Caco-2 (cell line): ENCODE results near the gene MYBPC2. TPM values are rescaled to one million over a fixed set of nuclear protein-coding genes. Genes with fewer than 3 reads are reported as not detected.
A peak's percentile ranks its signal among the peaks of the same experiment; 100 is the strongest.

Experiments used
- BruUV-seq: library from RNA; stranded (reverse); fragments of 400-500 nt; replicated peaks from 2 replicates; lab custom pipeline; 2021; lab: Mats Ljungman, UMichigan
- CTCF ChIA-PET: fragments of 300-600 bp; sonication (Branson Sonifier 250); formaldehyde crosslinking; loops from one replicate; lab custom pipeline; 2022; ENCODE audit warnings: antibody characterized with exemption; lab: Charles Lee
- POLR2A ChIA-PET: fragments of 300-600 bp; sonication (Branson Sonifier 250); formaldehyde crosslinking; loops from one replicate; lab custom pipeline; 2022; ENCODE audit warnings: antibody characterized with exemption; lab: Charles Lee
- DNase-seq, 2 experiments: peaks; one replicate each; pipeline versions ENCODE4 v3.0.0 to v3.0.0-alpha.2; 2020 to 2022
- H3K27me3 ChIP-seq: replicated peaks from 2 replicates; pipeline ENCODE4 v1.6.0; 2011; ENCODE audit warnings: low read length; ENCODE audit not compliant: control insufficient read depth, insufficient read depth
- H3K36me3 ChIP-seq: 2 replicates; pipeline ENCODE4 v1.5.1; 2011; ENCODE audit warnings: low read length; ENCODE audit not compliant: control insufficient read depth, insufficient read depth
- H3K4me1 ChIP-seq: fragments of 250-450 bp; sonication (Bioruptor Pico); 2 replicates; pipeline ENCODE4 v1.5.1; 2020; ENCODE audit warnings: mild to moderate bottlenecking
- H3K4me3 ChIP-seq: 2 replicates; pipeline ENCODE4 v1.5.1; 2011; ENCODE audit warnings: low read depth, mild to moderate bottlenecking, control low read depth, low read length
- H3K9me3 ChIP-seq: fragments of 250-450 bp; sonication (Bioruptor Pico); 2 replicates; pipeline ENCODE4 v1.5.1; 2020; ENCODE audit warnings: mild to moderate bottlenecking, moderate library complexity
- H3K27ac Mint-ChIP-seq: one replicate; pipeline ENCODE4 v1.8.0; 2022; ENCODE audit warnings: mixed read lengths; ENCODE audit not compliant: unreplicated experiment
- H3K27me3 Mint-ChIP-seq: one replicate; pipeline ENCODE4 v1.8.0; 2022; ENCODE audit warnings: mixed read lengths; ENCODE audit not compliant: insufficient read depth, unreplicated experiment
- H3K36me3 Mint-ChIP-seq: one replicate; pipeline ENCODE4 v1.8.0; 2022; ENCODE audit warnings: mild to moderate bottlenecking, mixed read lengths; ENCODE audit not compliant: insufficient read depth, unreplicated experiment
- H3K4me1 Mint-ChIP-seq: one replicate; pipeline ENCODE4 v1.8.0; 2022; ENCODE audit warnings: low read depth, mixed read lengths; ENCODE audit not compliant: unreplicated experiment
- H3K4me3 Mint-ChIP-seq: one replicate; pipeline ENCODE4 v1.8.0; 2022; ENCODE audit warnings: mild to moderate bottlenecking, moderate library complexity, mixed read lengths; ENCODE audit not compliant: unreplicated experiment
- H3K9me3 Mint-ChIP-seq: one replicate; pipeline ENCODE4 v1.8.0; 2022; ENCODE audit warnings: mixed read lengths; ENCODE audit not compliant: unreplicated experiment
- intact Hi-C: fragments of 100-400 bp; cut with micrococcal nuclease; formaldehyde crosslinking; loops from one replicate; pipeline ENCODE4 v1.10.0; 2022; ENCODE audit not compliant: unreplicated experiment
- total RNA-seq: library from RNA; stranded (reverse); gene quantifications from 2 replicates; pipeline ENCODE4 v1.2.3, GENCODE V29; 2022
- TF ChIP-seq, protein P1 (sequence below), 2 experiments: fragments of 200-600 bp in 1 of 2; IDR thresholded peaks; 1 replicate in 1 of 2; 2 replicates in 1 of 2; pipeline versions ENCODE4 v1.5.1 to v1.8.0; 2011 to 2022; ENCODE audit warnings: antibody characterized with exemption in 1 of 2, control low read depth in 1 of 2, inconsistent platforms in 1 of 2, low read depth in 1 of 2, low read length in 1 of 2, mild to moderate bottlenecking in 1 of 2, moderate library complexity in 1 of 2; ENCODE audit not compliant: insufficient read depth in 1 of 2, severe bottlenecking in 1 of 2, unreplicated experiment in 1 of 2

Gene MYBPC2
- total RNA-seq, 1 experiment from 2014 or later: 1.6 TPM

DNA sequence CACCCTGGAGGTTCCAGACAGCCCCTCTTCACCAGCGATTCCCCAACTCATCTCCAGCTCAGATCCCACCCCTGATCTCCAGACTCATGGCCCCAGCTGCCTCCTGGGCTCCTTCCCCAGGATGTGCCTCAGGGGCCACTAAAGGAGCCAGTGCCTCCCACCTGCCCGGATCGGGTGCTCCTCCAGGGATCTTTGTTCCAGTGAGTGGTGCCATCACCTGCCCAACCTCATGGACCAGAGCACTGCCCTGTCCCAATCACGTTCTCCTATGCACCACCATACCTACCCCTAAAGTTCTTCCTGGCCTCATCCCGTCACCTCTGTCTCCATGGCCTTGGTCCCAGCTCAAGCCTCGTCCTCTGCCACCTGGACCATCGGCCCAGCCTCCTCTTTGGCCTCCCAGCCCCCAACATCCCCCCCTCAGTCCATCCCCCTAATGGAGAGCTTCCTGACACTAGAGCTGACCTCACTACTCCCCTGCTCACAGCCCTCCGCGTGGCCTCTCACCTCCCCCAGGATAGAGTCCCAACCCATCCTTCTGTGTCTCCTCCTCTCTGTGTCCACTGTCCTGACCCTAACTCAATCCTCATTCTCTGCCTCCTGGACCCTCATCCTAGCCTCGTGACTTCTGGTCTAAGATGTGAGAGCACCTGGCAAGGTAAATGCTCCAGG is 52.7 kb downstream of the MYBPC2 start:
- Mint-ChIP-seq H3K9me3 (no peaks in the 10 kb centered on the region), H3K4me3 (no peak overlapping the region), H3K4me1 (no peaks in the 10 kb centered on the region), H3K27ac (no peak overlapping the region), H3K36me3 (peaks cover 19% of the 10 kb centered on the region), H3K27me3 (peaks cover 10% of the 10 kb centered on the region)
- intact Hi-C loops: no loop called here
- Histone ChIP-seq H3K9me3 (peaks cover 13% of the 10 kb centered on the region), H3K36me3 (no peaks in the 10 kb centered on the region), H3K27me3 (no peaks in the 10 kb centered on the region), H3K4me3 (no peak overlapping the region), H3K4me1 (no peaks in the 10 kb centered on the region)
- BruUV-seq: no TSS peak
- ChIA-PET CTCF (interaction anchor here (0.6 to 0.7 kb wide), 2 partner anchors 316 to 615 kb away, joined by 3 to 4 read pairs; no protein-coding TSS in a partner anchor), POLR2A (no interaction called here)
- TF ChIP-seq, protein P1, sequence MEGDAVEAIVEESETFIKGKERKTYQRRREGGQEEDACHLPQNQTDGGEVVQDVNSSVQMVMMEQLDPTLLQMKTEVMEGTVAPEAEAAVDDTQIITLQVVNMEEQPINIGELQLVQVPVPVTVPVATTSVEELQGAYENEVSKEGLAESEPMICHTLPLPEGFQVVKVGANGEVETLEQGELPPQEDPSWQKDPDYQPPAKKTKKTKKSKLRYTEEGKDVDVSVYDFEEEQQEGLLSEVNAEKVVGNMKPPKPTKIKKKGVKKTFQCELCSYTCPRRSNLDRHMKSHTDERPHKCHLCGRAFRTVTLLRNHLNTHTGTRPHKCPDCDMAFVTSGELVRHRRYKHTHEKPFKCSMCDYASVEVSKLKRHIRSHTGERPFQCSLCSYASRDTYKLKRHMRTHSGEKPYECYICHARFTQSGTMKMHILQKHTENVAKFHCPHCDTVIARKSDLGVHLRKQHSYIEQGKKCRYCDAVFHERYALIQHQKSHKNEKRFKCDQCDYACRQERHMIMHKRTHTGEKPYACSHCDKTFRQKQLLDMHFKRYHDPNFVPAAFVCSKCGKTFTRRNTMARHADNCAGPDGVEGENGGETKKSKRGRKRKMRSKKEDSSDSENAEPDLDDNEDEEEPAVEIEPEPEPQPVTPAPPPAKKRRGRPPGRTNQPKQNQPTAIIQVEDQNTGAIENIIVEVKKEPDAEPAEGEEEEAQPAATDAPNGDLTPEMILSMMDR (IDR thresholded peaks at IDR 0.05; ENCODE audit: insufficient read depth in 1 of 2, low read depth in 1 of 2, low read length in 1 of 2, severe bottlenecking in 1 of 2, unreplicated experiment in 1 of 2): no peak
- no peak for DNase-seq

- Mint-ChIP-seq H3K36me3 (peaks cover 12% of the 10 kb centered on the region), H3K4me3 (no peak overlapping the region), H3K9me3 (no peaks in the 10 kb centered on the region), H3K27ac (no peak overlapping the region), H3K27me3 (peaks cover 21% of the 10 kb centered on the region), H3K4me1 (peaks cover 8% of the 10 kb centered on the region)
- intact Hi-C loops: no loop called here
- TF ChIP-seq, protein P1 (IDR thresholded peaks at IDR 0.05; ENCODE audit: insufficient read depth in 1 of 2, low read depth in 1 of 2, low read length in 1 of 2, severe bottlenecking in 1 of 2, unreplicated experiment in 1 of 2): peak; percentile 38 to 64
- POLR2A ChIA-PET: no interaction called here
- BruUV-seq: no TSS peak
- CTCF ChIA-PET: interaction anchor here (0.5 to 0.9 kb wide), 3 partner anchors 24 to 1359 kb away, joined by 3 to 5 read pairs (median 3); partner anchors contain the start of gene JOSD2
- Histone ChIP-seq H3K27me3 (no peaks in the 10 kb centered on the region), H3K36me3 (no peaks in the 10 kb centered on the region), H3K9me3 (peaks cover 13% of the 10 kb centered on the region), H3K4me3 (no peak overlapping the region), H3K4me1 (no peaks in the 10 kb centered on the region)
- peak in 1 of 2 experiments; percentile 71 for DNase-seq
These were observed 54.3 kb downstream of the MYBPC2 start for GRCh38 chr19:50486823-50487515.

- TF ChIP-seq, protein P1 (IDR thresholded peaks at IDR 0.05; ENCODE audit: insufficient read depth in 1 of 2, low read depth in 1 of 2, low read length in 1 of 2, severe bottlenecking in 1 of 2, unreplicated experiment in 1 of 2): no peak
- BruUV-seq: no TSS peak
These were observed 55.9 kb downstream of the MYBPC2 start for GRCh38 chr19:50488389-50489194.

More at GRCh38 chr19:50488389-50489194, 55.9 kb downstream of the MYBPC2 start:
- no peak for DNase-seq
- no peaks in the 10 kb centered on the region for H3K9me3 Mint-ChIP-seq
- Histone ChIP-seq H3K36me3 (no peaks in the 10 kb centered on the region), H3K4me3 (no peak overlapping the region), H3K4me1 (no peaks in the 10 kb centered on the region), H3K9me3 (peaks cover 13% of the 10 kb centered on the region), H3K27me3 (no peaks in the 10 kb centered on the region)
- ChIA-PET POLR2A (no interaction called here), CTCF (no interaction called here)
- intact Hi-C loops: no loop called here
- H3K36me3 Mint-ChIP-seq: peaks cover 12% of the 10 kb centered on the region
- H3K27ac Mint-ChIP-seq: no peak overlapping the region
- no peak overlapping the region for H3K4me3 Mint-ChIP-seq
- peaks cover 26% of the 10 kb centered on the region for H3K27me3 Mint-ChIP-seq
- peaks cover 10% of the 10 kb centered on the region for H3K4me1 Mint-ChIP-seq
